ENCODE data around the gene JAM3. TPM values are rescaled to one million over a fixed set of nuclear protein-coding genes. Genes with fewer than 3 reads are reported as not detected.

The JAM3 gene
- total and polyA plus RNA-seq, 10 of the 15 experiments (the other 5 are each of a cell fraction or from before 2014, with no cell fraction given): 0.04 to 1.1 (median 0.32) TPM; not detected in 1

DNA sequence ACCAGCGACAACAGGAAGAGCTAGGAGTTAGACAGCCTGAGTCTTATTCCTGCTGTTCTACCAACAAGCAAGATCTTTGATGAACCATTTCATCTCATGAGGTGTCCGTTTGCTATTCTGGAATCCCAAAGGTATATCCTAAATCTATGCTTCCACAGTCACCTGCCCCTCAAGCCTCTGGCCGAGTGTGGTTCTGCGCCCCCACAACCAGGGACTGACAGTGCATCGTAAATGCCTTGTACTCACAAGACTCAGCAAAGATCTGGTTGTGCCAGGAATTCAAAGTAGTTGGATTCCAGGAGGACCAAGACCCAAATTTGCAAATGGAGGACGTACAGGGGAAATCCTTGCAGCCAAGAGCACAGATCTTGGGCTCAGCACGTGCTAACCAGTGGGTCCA lies 47.5 kb upstream of the JAM3 start (continued):
- TF ChIP-seq, protein P1, sequence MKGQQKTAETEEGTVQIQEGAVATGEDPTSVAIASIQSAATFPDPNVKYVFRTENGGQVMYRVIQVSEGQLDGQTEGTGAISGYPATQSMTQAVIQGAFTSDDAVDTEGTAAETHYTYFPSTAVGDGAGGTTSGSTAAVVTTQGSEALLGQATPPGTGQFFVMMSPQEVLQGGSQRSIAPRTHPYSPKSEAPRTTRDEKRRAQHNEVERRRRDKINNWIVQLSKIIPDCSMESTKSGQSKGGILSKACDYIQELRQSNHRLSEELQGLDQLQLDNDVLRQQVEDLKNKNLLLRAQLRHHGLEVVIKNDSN (IDR thresholded peaks at IDR 0.05; ENCODE audit: borderline replicate concordance, extremely low read length, insufficient read depth, low read depth, low read length): no peak
- TF ChIP-seq SIX5 (IDR thresholded peaks at IDR 0.05; ENCODE audit: low read depth, low read length, severe bottlenecking) (no peak), DPF2 (IDR thresholded peaks at IDR 0.05) (no peak), LARP7 (IDR thresholded peaks at IDR 0.05) (no peak), SMAD1 (IDR thresholded peaks at IDR 0.05; ENCODE audit: low read depth, partially characterized antibody) (no peak), HDAC2 (IDR thresholded peaks at IDR 0.05) (no peak), MYC (IDR thresholded peaks at IDR 0.05; ENCODE audit: insufficient read depth, insufficient read length, insufficient replicate concordance, low read length, severe bottlenecking) (no peak), SUPT20H (IDR thresholded peaks at IDR 0.05; ENCODE audit: borderline replicate concordance, control insufficient read depth, low read depth, low read length) (no peak)
- TF ChIP-seq, protein P2, sequence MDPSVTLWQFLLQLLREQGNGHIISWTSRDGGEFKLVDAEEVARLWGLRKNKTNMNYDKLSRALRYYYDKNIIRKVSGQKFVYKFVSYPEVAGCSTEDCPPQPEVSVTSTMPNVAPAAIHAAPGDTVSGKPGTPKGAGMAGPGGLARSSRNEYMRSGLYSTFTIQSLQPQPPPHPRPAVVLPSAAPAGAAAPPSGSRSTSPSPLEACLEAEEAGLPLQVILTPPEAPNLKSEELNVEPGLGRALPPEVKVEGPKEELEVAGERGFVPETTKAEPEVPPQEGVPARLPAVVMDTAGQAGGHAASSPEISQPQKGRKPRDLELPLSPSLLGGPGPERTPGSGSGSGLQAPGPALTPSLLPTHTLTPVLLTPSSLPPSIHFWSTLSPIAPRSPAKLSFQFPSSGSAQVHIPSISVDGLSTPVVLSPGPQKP (IDR thresholded peaks at IDR 0.05; ENCODE audit: low read depth, low read length): no peak

DNA sequence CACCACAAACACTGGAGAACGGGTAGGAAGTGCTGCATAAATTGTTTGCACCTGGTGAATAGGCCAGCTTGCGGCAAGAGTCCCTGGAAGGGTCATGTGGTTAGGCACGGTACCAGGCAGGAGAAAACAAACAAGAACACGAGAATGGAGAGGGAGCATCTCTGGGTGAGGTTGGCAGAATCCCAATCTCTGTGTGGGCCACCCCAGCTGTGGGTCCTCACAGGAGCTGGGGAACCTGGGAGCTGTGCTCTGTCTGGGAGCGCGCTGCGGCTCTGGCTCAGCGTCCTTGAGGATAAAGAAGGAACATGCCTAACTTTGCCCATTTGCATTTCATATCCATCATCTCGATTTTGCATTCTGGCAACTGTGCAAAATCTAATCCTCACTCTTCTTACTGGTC lies 46.1 kb upstream of the JAM3 start:
- ATAC-seq: no peak

More for the DNA sequence above, 46.1 kb upstream of the JAM3 start:
- 44% methylated on average over 8 of the region's 9 CpGs for WGBS (ENCODE audit: insufficient coverage, insufficient replicate concordance, low lambda C conversion rate, missing lambda C conversion rate)
- SMC1A ChIA-PET (ENCODE audit: uncharacterized antibody, unreplicated experiment): no interaction called here
- Histone ChIP-seq H3K9ac (ENCODE audit: control insufficient read depth, insufficient read depth, low read length) (no peak overlapping the region), H2AFZ (ENCODE audit: control insufficient read depth, low read depth, low read length) (no peak overlapping the region), H3K27me3 (replicated peaks in 1 of 2; ENCODE audit: control insufficient read depth in 2 of 2, insufficient read depth in 2 of 2, low read length in 1 of 2) (peaks cover 3 to 8% of the 10 kb centered on the region in 2 experiments; a peak in 2 of 4 replicates), H4K20me1 (ENCODE audit: control insufficient read depth, insufficient read depth) (no peaks in the 10 kb centered on the region), H3K36me3 (ENCODE audit: control insufficient read depth in 2 of 2, insufficient read depth in 2 of 2, low read length in 1 of 2) (no peaks in the 10 kb centered on the region), H3K9me3 (replicated peaks; ENCODE audit: control insufficient read depth, insufficient read depth, low read length) (no peaks in the 10 kb centered on the region), H3K4me1 (ENCODE audit: control insufficient read depth, insufficient read depth, low read length) (no peaks in the 10 kb centered on the region), H3K4me2 (ENCODE audit: control insufficient read depth, insufficient read depth) (no peak overlapping the region), H3K4me3 (no peak overlapping the region), H3K27ac (ENCODE audit: control insufficient read depth, insufficient read depth) (no peak overlapping the region), H3K79me2 (ENCODE audit: control insufficient read depth, insufficient read depth, low read length) (no peaks in the 10 kb centered on the region)
- no TSS peak for BruUV-seq (replicated peaks)
- FAIRE-seq (no peak), DNase-seq (ENCODE audit: low read depth, low spot score) (no peak)
- POLR2A ChIA-PET: no interaction called here
- RAD21 ChIA-PET (ENCODE audit: unreplicated experiment): no interaction called here
- in situ Hi-C loops (cut with MboI) (no loop called here), intact Hi-C loops (cut with micrococcal nuclease; ENCODE audit: unreplicated experiment) (no loop called here)
- TF ChIP-seq YBX1 (IDR thresholded peaks at IDR 0.05): no peak
- TF ChIP-seq KLF5 (IDR thresholded peaks at IDR 0.05; ENCODE audit: partially characterized antibody): no peak
- TF ChIP-seq, protein P3, sequence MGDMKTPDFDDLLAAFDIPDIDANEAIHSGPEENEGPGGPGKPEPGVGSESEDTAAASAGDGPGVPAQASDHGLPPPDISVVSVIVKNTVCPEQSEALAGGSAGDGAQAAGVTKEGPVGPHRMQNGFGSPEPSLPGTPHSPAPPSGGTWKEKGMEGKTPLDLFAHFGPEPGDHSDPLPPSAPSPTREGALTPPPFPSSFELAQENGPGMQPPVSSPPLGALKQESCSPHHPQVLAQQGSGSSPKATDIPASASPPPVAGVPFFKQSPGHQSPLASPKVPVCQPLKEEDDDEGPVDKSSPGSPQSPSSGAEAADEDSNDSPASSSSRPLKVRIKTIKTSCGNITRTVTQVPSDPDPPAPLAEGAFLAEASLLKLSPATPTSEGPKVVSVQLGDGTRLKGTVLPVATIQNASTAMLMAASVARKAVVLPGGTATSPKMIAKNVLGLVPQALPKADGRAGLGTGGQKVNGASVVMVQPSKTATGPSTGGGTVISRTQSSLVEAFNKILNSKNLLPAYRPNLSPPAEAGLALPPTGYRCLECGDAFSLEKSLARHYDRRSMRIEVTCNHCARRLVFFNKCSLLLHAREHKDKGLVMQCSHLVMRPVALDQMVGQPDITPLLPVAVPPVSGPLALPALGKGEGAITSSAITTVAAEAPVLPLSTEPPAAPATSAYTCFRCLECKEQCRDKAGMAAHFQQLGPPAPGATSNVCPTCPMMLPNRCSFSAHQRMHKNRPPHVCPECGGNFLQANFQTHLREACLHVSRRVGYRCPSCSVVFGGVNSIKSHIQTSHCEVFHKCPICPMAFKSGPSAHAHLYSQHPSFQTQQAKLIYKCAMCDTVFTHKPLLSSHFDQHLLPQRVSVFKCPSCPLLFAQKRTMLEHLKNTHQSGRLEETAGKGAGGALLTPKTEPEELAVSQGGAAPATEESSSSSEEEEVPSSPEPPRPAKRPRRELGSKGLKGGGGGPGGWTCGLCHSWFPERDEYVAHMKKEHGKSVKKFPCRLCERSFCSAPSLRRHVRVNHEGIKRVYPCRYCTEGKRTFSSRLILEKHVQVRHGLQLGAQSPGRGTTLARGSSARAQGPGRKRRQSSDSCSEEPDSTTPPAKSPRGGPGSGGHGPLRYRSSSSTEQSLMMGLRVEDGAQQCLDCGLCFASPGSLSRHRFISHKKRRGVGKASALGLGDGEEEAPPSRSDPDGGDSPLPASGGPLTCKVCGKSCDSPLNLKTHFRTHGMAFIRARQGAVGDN (IDR thresholded peaks at IDR 0.05): no peak
- no peak for TF ChIP-seq MEF2A (IDR thresholded peaks at IDR 0.05; ENCODE audit: insufficient read depth, low read depth, low read length)
- no peak for TF ChIP-seq HDAC2 (IDR thresholded peaks at IDR 0.05)
- TF ChIP-seq EP300 (IDR thresholded peaks at IDR 0.05; ENCODE audit: borderline replicate concordance in 1 of 2, control insufficient read depth in 1 of 2, low read depth in 2 of 2, low read length in 2 of 2): no peak
- no peak for TF ChIP-seq NBN (IDR thresholded peaks at IDR 0.05)
- no peak for TF ChIP-seq CEBPB (IDR thresholded peaks at IDR 0.05; ENCODE audit: borderline replicate concordance in 1 of 2, low read depth in 2 of 2, low read length in 2 of 2)
- no peak for TF ChIP-seq EZH2 (IDR thresholded peaks at IDR 0.05; ENCODE audit: borderline replicate concordance, control insufficient read depth, low read depth, low read length)
- CTCF ChIA-PET: no interaction called here

Data from GM12878 (cell line).